Measurements from ENCODE around the gene AFG3L2. TPM values are rescaled to one million over a fixed set of nuclear protein-coding genes. Genes with fewer than 3 reads are reported as not detected.

The AFG3L2 gene
- total RNA-seq, 1 experiment from 2014 or later: 29.2 TPM

- no peak for DNase-seq (ENCODE audit: low read depth)
Observed at GRCh38 chr18:12325726-12326245, 51.2 kb downstream of the AFG3L2 start.

- no peak for DNase-seq (ENCODE audit: low read depth)
Observed at GRCh38 chr18:12324991-12325725, 51.9 kb downstream of the AFG3L2 start.

- DNase-seq (ENCODE audit: low read depth): peak; percentile 69
Observed at GRCh38 chr18:12321333-12321732, 55.7 kb downstream of the AFG3L2 start.

GRCh38 chr18:12318857-12319256 is 58.2 kb downstream of the AFG3L2 start:
- DNase-seq (ENCODE audit: low read depth): no peak

GRCh38 chr18:12318334-12318697 is 58.7 kb downstream of the AFG3L2 start:
- no peak for DNase-seq (ENCODE audit: low read depth)

GRCh38 chr18:12317664-12318333 is 59.2 kb downstream of the AFG3L2 start:
- peak; percentile 36 for DNase-seq (ENCODE audit: low read depth)

- no peak for DNase-seq (ENCODE audit: low read depth)
Observed at GRCh38 chr18:12315911-12316310, 61.1 kb downstream of the AFG3L2 start.

- DNase-seq (ENCODE audit: low read depth): no peak
Observed at GRCh38 chr18:12315490-12315889, 61.5 kb downstream of the AFG3L2 start.

- DNase-seq (ENCODE audit: low read depth): no peak
Observed at GRCh38 chr18:12314591-12315305, 62.3 kb downstream of the AFG3L2 start.

- DNase-seq (ENCODE audit: low read depth): no peak
Observed at GRCh38 chr18:12313530-12314245, 63.3 kb downstream of the AFG3L2 start.

- no peak for DNase-seq (ENCODE audit: low read depth)
Observed at GRCh38 chr18:12312976-12313375, 64.1 kb downstream of the AFG3L2 start.

- DNase-seq (ENCODE audit: low read depth): no peak
Observed at GRCh38 chr18:12310762-12311161, 66.3 kb downstream of the AFG3L2 start.

GRCh38 chr18:12309683-12310198 is 67.3 kb downstream of the AFG3L2 start:
- DNase-seq (ENCODE audit: low read depth): no peak

GRCh38 chr18:12308386-12309100 is 68.5 kb downstream of the AFG3L2 start:
- DNase-seq (ENCODE audit: low read depth): peak; percentile 91

GRCh38 chr18:12307701-12308385 is 69.2 kb downstream of the AFG3L2 start, which contains the start of gene TUBB6:
Gene TUBB6 (plus strand): TSS chr18:12308241. CDS start chr18:12308293, 52 bp downstream.
- DNase-seq (ENCODE audit: low read depth): peak; percentile 79

- DNase-seq (ENCODE audit: low read depth): peak; percentile 66
Observed at GRCh38 chr18:12306752-12307700, 70.0 kb downstream of the AFG3L2 start.

GRCh38 chr18:12305930-12306629 is 70.9 kb downstream of the AFG3L2 start:
- no peak for DNase-seq (ENCODE audit: low read depth)

GRCh38 chr18:12305211-12305610 is 71.8 kb downstream of the AFG3L2 start:
- DNase-seq (ENCODE audit: low read depth): no peak

All from RPMI7951 (cell line).